Mesodermal cell (in vitro differentiated cells): ENCODE measurements around the gene SIRT1.
"Not testable (repeated sequence)": the region's sequence is repeated elsewhere in the genome, so short reads cannot be mapped to it uniquely, and the experiment has no call there.

Experiments
- H3K27ac ChIP-seq: 2 replicates; pipeline ENCODE4 v1.7.0; 2013; ENCODE audit warnings: mild to moderate bottlenecking, low read depth, low read length, moderate library complexity; ENCODE audit not compliant: severe bottlenecking
- H3K36me3 ChIP-seq: 2 replicates; pipeline ENCODE4 v1.7.1; 2013; ENCODE audit warnings: mild to moderate bottlenecking, low read length, moderate library complexity; ENCODE audit not compliant: control insufficient read depth, insufficient read depth
- H3K4me1 ChIP-seq: one replicate; pipeline ENCODE4 v1.7.1; 2013; ENCODE audit warnings: mild to moderate bottlenecking, low read length; ENCODE audit not compliant: insufficient read depth, control insufficient read depth, poor library complexity, severe bottlenecking
- H3K4me3 ChIP-seq: 2 replicates; pipeline ENCODE4 v1.7.0; 2013; ENCODE audit warnings: low read length, control low read depth, mild to moderate bottlenecking; ENCODE audit not compliant: insufficient read depth, poor library complexity, severe bottlenecking; ENCODE audit errors: extremely low read depth
- H3K9me3 ChIP-seq: 2 replicates; pipeline ENCODE4 v1.7.1; 2013; ENCODE audit warnings: mild to moderate bottlenecking, low read length, moderate library complexity; ENCODE audit not compliant: control insufficient read depth
- WGBS, 2 experiments: methylation state at CpG; one replicate each; pipeline ENCODE4 v1.1.5; 2013; ENCODE audit warnings: missing lambda C conversion rate in 2 of 2; ENCODE audit not compliant: insufficient coverage in 2 of 2; 5-methylcytosine and 5-hydroxymethylcytosine counted together

Gene SIRT1

GRCh38 chr10:67877421-67877820, 7.0 kb upstream of the SIRT1 start:
- H3K9me3 ChIP-seq, H3K4me3 ChIP-seq, H3K27ac ChIP-seq, H3K4me1 ChIP-seq, H3K36me3 ChIP-seq: not testable (repeated sequence)
- WGBS, 2 experiments: 92 to 93% methylated on average over 5 to 10 of the region's 11 CpGs

- WGBS, 2 experiments: 94 to 96% methylated on average over 5 to 6 of the region's 7 CpGs
- no peaks in the 10 kb centered on the region for H3K9me3 ChIP-seq
- no peak overlapping the region for H3K4me3 ChIP-seq
- no peak overlapping the region for H3K27ac ChIP-seq
- no peaks in the 10 kb centered on the region for H3K36me3 ChIP-seq
- no peaks in the 10 kb centered on the region for H3K4me1 ChIP-seq
Measured at GRCh38 chr10:67878133-67878532, 6.3 kb upstream of the SIRT1 start.

- Histone ChIP-seq H3K9me3 (no peaks in the 10 kb centered on the region), H3K27ac (peak overlapping the region; percentile 74), H3K4me1 (peaks cover 2% of the 10 kb centered on the region), H3K36me3 (peaks cover 22% of the 10 kb centered on the region), H3K4me3 (peak overlapping the region; percentile 83)
- WGBS, 2 experiments: 55 to 56% methylated on average over 6 to 9 of the region's 13 CpGs
Measured at GRCh38 chr10:67883710-67884312, 645 bp upstream of the SIRT1 start.

- peaks cover 35% of the 10 kb centered on the region for H3K36me3 ChIP-seq
- peaks cover 2% of the 10 kb centered on the region for H3K4me1 ChIP-seq
- H3K4me3 ChIP-seq: peak overlapping the region; percentile 83
- 0% methylated on average over 42 to 48 of the region's 73 CpGs for WGBS, 2 experiments
- H3K27ac ChIP-seq: peak overlapping the region; percentile 74
- H3K9me3 ChIP-seq: no peaks in the 10 kb centered on the region
Measured at GRCh38 chr10:67884842-67885670, 600 bp downstream of the SIRT1 start.

- Histone ChIP-seq H3K4me1 (no peaks in the 10 kb centered on the region), H3K9me3 (no peaks in the 10 kb centered on the region), H3K36me3 (peaks cover 97% of the 10 kb centered on the region), H3K27ac (no peak overlapping the region), H3K4me3 (no peak overlapping the region)
- WGBS, 2 experiments: 90 to 93% methylated on average over 6 to 7 of the region's 14 CpGs
Measured at GRCh38 chr10:67893637-67894036, 9.2 kb downstream of the SIRT1 start.

GRCh38 chr10:67903581-67903980, 19.1 kb downstream of the SIRT1 start:
- 91 to 93% methylated on average over 7 of the region's 7 CpGs for WGBS, 2 experiments
- Histone ChIP-seq H3K4me3 (no peak overlapping the region), H3K9me3 (no peaks in the 10 kb centered on the region), H3K4me1 (no peaks in the 10 kb centered on the region), H3K27ac (no peak overlapping the region), H3K36me3 (peaks cover 73% of the 10 kb centered on the region)

- Histone ChIP-seq H3K27ac (no peak overlapping the region), H3K36me3 (peaks cover 80% of the 10 kb centered on the region)
- WGBS, 2 experiments: 100% methylated on average over 1 to 2 of the region's 2 CpGs
Measured at GRCh38 chr10:67912331-67912946, 28.0 kb downstream of the SIRT1 start.

GRCh38 chr10:67914777-67915340, 30.4 kb downstream of the SIRT1 start:
- H3K4me3 ChIP-seq: no peak overlapping the region
- peaks cover 73% of the 10 kb centered on the region for H3K36me3 ChIP-seq
- no peaks in the 10 kb centered on the region for H3K9me3 ChIP-seq
- no peaks in the 10 kb centered on the region for H3K4me1 ChIP-seq
- no peak overlapping the region for H3K27ac ChIP-seq
- 100% methylated on average over 1 to 5 of the region's 8 CpGs for WGBS, 2 experiments

More at GRCh38 chr10:67912331-67912946, 28.0 kb downstream of the SIRT1 start:
- H3K9me3 ChIP-seq: no peaks in the 10 kb centered on the region
- H3K4me3 ChIP-seq: no peak overlapping the region
- H3K4me1 ChIP-seq: no peaks in the 10 kb centered on the region

- 100% methylated on average over 1 to 2 of the region's 2 CpGs for WGBS, 2 experiments
- Histone ChIP-seq H3K4me1 (no peaks in the 10 kb centered on the region), H3K4me3 (no peak overlapping the region), H3K9me3 (no peaks in the 10 kb centered on the region), H3K27ac (no peak overlapping the region), H3K36me3 (peaks cover 62% of the 10 kb centered on the region)
Measured at GRCh38 chr10:67917169-67917568, 32.7 kb downstream of the SIRT1 start.

- Histone ChIP-seq H3K4me3 (no peak overlapping the region), H3K4me1 (no peaks in the 10 kb centered on the region), H3K36me3 (peaks cover 57% of the 10 kb centered on the region), H3K9me3 (no peaks in the 10 kb centered on the region), H3K27ac (no peak overlapping the region)
- no CpG with 5 or more reads among the region's 1 CpG for WGBS, 2 experiments
Measured at GRCh38 chr10:67917679-67918078, 33.2 kb downstream of the SIRT1 start.
